Prostate gland (tissue), 2 donors: Measurements from ENCODE around the gene DOCK4. TPM values are rescaled to one million over a fixed set of nuclear protein-coding genes. Genes with fewer than 3 reads are reported as not detected.

ENCODE experiments used
- DNase-seq: peaks from one replicate; pipeline ENCODE4 v3.0.0-alpha.2; 2019; ENCODE audit warnings: low spot score
- H3K27ac ChIP-seq, 2 donors: fragments of 200-600 bp; sonication (generic); 2 replicates each; pipeline ENCODE4 v1.5.1; 2017 to 2019
- H3K27me3 ChIP-seq: fragments of 200-600 bp; sonication (generic); replicated peaks from 2 replicates; pipeline ENCODE4 v1.5.1; 2019; ENCODE audit not compliant: insufficient read depth
- H3K36me3 ChIP-seq, 2 donors: fragments of 200-600 bp; sonication (generic); 1 replicate in 1 of 2; 2 replicates in 1 of 2; pipeline versions ENCODE4 v1.5.1 to v1.8.1; 2017 to 2019
- H3K4me1 ChIP-seq: fragments of 200-600 bp; sonication (generic); replicated peaks from 2 replicates; pipeline ENCODE4 v1.5.1; 2019
- H3K4me3 ChIP-seq, 2 donors: fragments of 200-600 bp; sonication (generic); 2 replicates each; pipeline ENCODE4 v1.5.1; 2017 to 2019
- H3K9me3 ChIP-seq: fragments of 200-600 bp; sonication (generic); 2 replicates; pipeline ENCODE4 v1.5.1; 2017
- POLR2A ChIP-seq: fragments of 450-650 bp; IDR thresholded peaks from one replicate; pipeline ENCODE4 v1.6.1; 2016; ENCODE audit warnings: antibody characterized with exemption, mild to moderate bottlenecking
- POLR2AphosphoS5 ChIP-seq: sonication (generic); formaldehyde crosslinking; IDR thresholded peaks from one replicate; pipeline ENCODE4 v1.6.1; 2017; ENCODE audit warnings: antibody characterized with exemption
- WGBS: methylation state at CpG from one replicate; pipeline ENCODE4 v1.1.5; 2018; 5-methylcytosine and 5-hydroxymethylcytosine counted together
- intact Hi-C: fragments of 100-400 bp; cut with DNase I; formaldehyde crosslinking; loops from one replicate; pipeline ENCODE4 v1.14.2; 2022
- total RNA-seq, 2 donors: library from RNA; depleted of rRNA; stranded (reverse); fragments of >200 nt; gene quantifications; one replicate each; pipeline ENCODE4 v1.1.0, GENCODE V29; 2016
- TF ChIP-seq, protein P1 (sequence below), 4 experiments: fragments of 200-600 bp in 2 of 4; fragments of 450-650 bp in 2 of 4; sonication (generic) in 2 of 4; IDR thresholded peaks; 1 replicate in 3 of 4; 2 replicates in 1 of 4; pipeline ENCODE4 v1.5.1; 2016 to 2019; ENCODE audit warnings: antibody characterized with exemption in 4 of 4, mild to moderate bottlenecking in 2 of 4, moderate library complexity in 2 of 4

The DOCK4 gene
- total RNA-seq, 2 donors from 2014 or later: 21.8 to 37.4 TPM

- WGBS: 89% methylated on average over 2 of the region's 2 CpGs
- TF ChIP-seq POLR2AphosphoS5 (no peak), POLR2A (no peak)
- TF ChIP-seq, protein P1, sequence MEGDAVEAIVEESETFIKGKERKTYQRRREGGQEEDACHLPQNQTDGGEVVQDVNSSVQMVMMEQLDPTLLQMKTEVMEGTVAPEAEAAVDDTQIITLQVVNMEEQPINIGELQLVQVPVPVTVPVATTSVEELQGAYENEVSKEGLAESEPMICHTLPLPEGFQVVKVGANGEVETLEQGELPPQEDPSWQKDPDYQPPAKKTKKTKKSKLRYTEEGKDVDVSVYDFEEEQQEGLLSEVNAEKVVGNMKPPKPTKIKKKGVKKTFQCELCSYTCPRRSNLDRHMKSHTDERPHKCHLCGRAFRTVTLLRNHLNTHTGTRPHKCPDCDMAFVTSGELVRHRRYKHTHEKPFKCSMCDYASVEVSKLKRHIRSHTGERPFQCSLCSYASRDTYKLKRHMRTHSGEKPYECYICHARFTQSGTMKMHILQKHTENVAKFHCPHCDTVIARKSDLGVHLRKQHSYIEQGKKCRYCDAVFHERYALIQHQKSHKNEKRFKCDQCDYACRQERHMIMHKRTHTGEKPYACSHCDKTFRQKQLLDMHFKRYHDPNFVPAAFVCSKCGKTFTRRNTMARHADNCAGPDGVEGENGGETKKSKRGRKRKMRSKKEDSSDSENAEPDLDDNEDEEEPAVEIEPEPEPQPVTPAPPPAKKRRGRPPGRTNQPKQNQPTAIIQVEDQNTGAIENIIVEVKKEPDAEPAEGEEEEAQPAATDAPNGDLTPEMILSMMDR (IDR thresholded peaks at IDR 0.05): no peak
Measured at GRCh38 chr7:111829221-111829620, 377.0 kb downstream of the DOCK4 start.

GRCh38 chr7:111827863-111828504 lies 378.2 kb downstream of the DOCK4 start:
- no peaks in the 10 kb centered on the region for H3K27me3 ChIP-seq
- H3K27ac ChIP-seq: no peak overlapping the region
- WGBS: 84% methylated on average over 1 of the region's 1 CpG
- TF ChIP-seq POLR2A: no peak
- TF ChIP-seq, protein P1 (IDR thresholded peaks at IDR 0.05): no peak
- no peak for TF ChIP-seq POLR2AphosphoS5
- no peaks in the 10 kb centered on the region for H3K36me3 ChIP-seq
- H3K4me3 ChIP-seq: no peak overlapping the region
- H3K4me1 ChIP-seq: no peaks in the 10 kb centered on the region
- no peaks in the 10 kb centered on the region for H3K9me3 ChIP-seq
- DNase-seq: no peak
- intact Hi-C loops: no loop called here

More at GRCh38 chr7:111829221-111829620, 377.0 kb downstream of the DOCK4 start:
- intact Hi-C loops: no loop called here
- Histone ChIP-seq H3K27ac (no peak overlapping the region), H3K4me3 (no peak overlapping the region), H3K4me1 (no peaks in the 10 kb centered on the region), H3K36me3 (no peaks in the 10 kb centered on the region), H3K9me3 (no peaks in the 10 kb centered on the region), H3K27me3 (no peaks in the 10 kb centered on the region)
- DNase-seq: no peak

DNA sequence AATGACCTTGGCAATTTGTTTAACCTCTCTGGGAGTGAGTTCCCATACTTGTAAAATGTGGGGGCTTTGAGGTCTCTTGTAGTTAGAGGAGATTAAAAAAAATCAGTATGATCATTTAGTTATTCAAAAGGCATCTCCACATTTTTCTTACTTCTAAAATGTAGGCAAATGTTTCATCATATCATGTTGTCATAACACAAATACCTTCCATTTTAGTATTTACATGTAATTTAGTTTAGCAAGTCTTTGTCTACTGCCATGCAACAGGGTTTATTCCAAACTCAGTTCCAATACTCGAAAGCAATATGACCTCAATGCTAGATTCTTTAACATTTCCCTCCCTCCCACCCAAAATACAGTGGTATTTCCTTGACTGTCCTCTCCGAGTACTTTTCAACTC lies 381.2 kb downstream of the DOCK4 start:
- no peaks in the 10 kb centered on the region for H3K9me3 ChIP-seq
- H3K36me3 ChIP-seq: no peaks in the 10 kb centered on the region
- H3K4me3 ChIP-seq: no peak overlapping the region
- TF ChIP-seq POLR2AphosphoS5 (no peak), POLR2A (no peak)
- TF ChIP-seq, protein P1 (IDR thresholded peaks at IDR 0.05): no peak
- WGBS: 98% methylated on average over 2 of the region's 2 CpGs
- no peaks in the 10 kb centered on the region for H3K4me1 ChIP-seq
- H3K27ac ChIP-seq: no peak overlapping the region
- DNase-seq: no peak
- intact Hi-C loops: no loop called here
- no peaks in the 10 kb centered on the region for H3K27me3 ChIP-seq

- 94% methylated on average over 4 of the region's 4 CpGs for WGBS
- TF ChIP-seq POLR2A (no peak), POLR2AphosphoS5 (no peak)
- TF ChIP-seq, protein P1 (IDR thresholded peaks at IDR 0.05): no peak
- intact Hi-C loops: no loop called here
- no peaks in the 10 kb centered on the region for H3K9me3 ChIP-seq
- no peak for DNase-seq
- no peaks in the 10 kb centered on the region for H3K27me3 ChIP-seq
- no peaks in the 10 kb centered on the region for H3K36me3 ChIP-seq
- H3K4me1 ChIP-seq: no peaks in the 10 kb centered on the region
- no peak overlapping the region for H3K4me3 ChIP-seq
- no peak overlapping the region for H3K27ac ChIP-seq
Measured at GRCh38 chr7:111823826-111824225, 382.4 kb downstream of the DOCK4 start.

GRCh38 chr7:111821046-111821445 lies 385.2 kb downstream of the DOCK4 start:
- Histone ChIP-seq H3K4me3 (no peak overlapping the region), H3K27ac (no peak overlapping the region), H3K36me3 (no peaks in the 10 kb centered on the region), H3K27me3 (no peaks in the 10 kb centered on the region), H3K9me3 (no peaks in the 10 kb centered on the region), H3K4me1 (no peaks in the 10 kb centered on the region)
- intact Hi-C loops: no loop called here
- 96% methylated on average over 4 of the region's 4 CpGs for WGBS
- TF ChIP-seq POLR2AphosphoS5 (no peak), POLR2A (no peak)
- TF ChIP-seq, protein P1 (IDR thresholded peaks at IDR 0.05): no peak
- DNase-seq: no peak
